HAP-1 (cell line): ENCODE measurements around the gene CRB1.
A peak's percentile ranks its signal among the peaks of the same experiment; 100 is the strongest.

Source experiments
- DNase-seq, 2 experiments: peaks; one replicate each; pipeline ENCODE4 v3.0.0-alpha.2; 2016 to 2020; ENCODE audit warnings: low spot score in 2 of 2
- H3K27me3 ChIP-seq: fragments of 250-450 bp; sonication (Bioruptor Pico); 2 replicates; pipeline ENCODE4 v1.5.1; 2020; ENCODE audit warnings: low read depth, mild to moderate bottlenecking, moderate library complexity
- H3K36me3 ChIP-seq: fragments of 250-450 bp; sonication (Bioruptor Pico); replicated peaks from 2 replicates; pipeline ENCODE4 v1.5.1; 2020; ENCODE audit warnings: mild to moderate bottlenecking
- H3K4me1 ChIP-seq: fragments of 250-450 bp; sonication (Bioruptor Pico); 2 replicates; pipeline ENCODE4 v1.5.1; 2020; ENCODE audit warnings: mild to moderate bottlenecking
- H3K4me3 ChIP-seq: fragments of 250-450 bp; sonication (Bioruptor Pico); 2 replicates; pipeline ENCODE4 v1.5.1; 2020; ENCODE audit warnings: mild to moderate bottlenecking, moderate library complexity
- H3K9me3 ChIP-seq: fragments of 250-450 bp; sonication (Bioruptor Pico); 2 replicates; pipeline ENCODE4 v1.5.1; 2020; ENCODE audit warnings: mild to moderate bottlenecking, moderate library complexity
- in situ Hi-C: fragments of 300-500 bp; cut with MboI; formaldehyde crosslinking; loops from 3 replicates; pipeline ENCODE4 v1.14.3; 2020; ENCODE audit warnings: low sequenced_read_pairs, inconsistent platforms, mixed read lengths

The CRB1 gene

DNA sequence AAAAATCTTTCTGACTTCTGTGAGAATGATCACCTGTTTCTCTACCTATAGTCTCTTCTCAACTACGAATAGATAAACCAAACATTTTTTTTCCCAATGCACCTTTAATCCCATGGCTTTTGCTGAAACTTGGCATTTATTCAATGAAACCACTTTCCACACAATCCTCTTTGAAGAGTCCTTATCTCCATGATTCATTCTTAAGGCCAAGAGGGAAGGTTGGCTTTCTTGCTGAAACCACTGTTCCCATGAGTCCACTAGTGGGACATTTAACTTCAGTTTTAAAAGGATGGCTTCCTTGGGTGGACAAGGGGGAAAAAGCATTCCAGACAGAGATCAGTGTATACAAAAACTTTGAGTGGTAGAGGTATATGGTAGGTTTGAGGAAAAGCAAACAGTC lies 73.6 kb downstream of the CRB1 start:
- no peaks in the 10 kb centered on the region for H3K27me3 ChIP-seq
- no peaks in the 10 kb centered on the region for H3K9me3 ChIP-seq
- H3K4me3 ChIP-seq: no peak overlapping the region
- H3K4me1 ChIP-seq: no peaks in the 10 kb centered on the region
- DNase-seq: no peak
- no peaks in the 10 kb centered on the region for H3K36me3 ChIP-seq
- in situ Hi-C loops: no loop called here

DNA sequence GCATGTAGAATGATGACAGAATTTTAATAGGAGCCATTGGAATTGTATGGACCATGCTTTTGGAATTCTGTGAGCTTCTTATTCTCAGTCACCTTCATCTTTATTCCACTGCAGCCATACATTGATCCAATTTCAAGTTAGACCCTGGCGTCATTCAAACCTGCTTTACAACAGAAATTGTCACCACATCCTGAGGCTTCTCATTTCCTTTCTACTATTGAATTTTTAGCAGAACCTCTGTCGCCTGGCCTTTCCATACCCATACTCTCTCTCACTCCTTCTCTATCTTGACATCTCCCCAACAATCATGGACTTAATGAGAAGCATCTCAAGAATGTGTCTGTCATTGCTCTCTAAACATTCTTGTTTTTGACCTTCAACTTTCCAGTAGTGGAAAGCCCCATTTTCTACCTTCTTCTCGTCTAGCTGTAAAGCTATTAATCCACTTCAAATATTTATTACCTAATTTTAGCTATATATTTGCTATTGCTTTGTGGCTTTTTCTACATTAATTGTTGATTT lies 74.1 kb downstream of the CRB1 start:
- H3K4me1 ChIP-seq: no peaks in the 10 kb centered on the region
- in situ Hi-C loops: no loop called here
- H3K36me3 ChIP-seq: no peaks in the 10 kb centered on the region
- H3K4me3 ChIP-seq: no peak overlapping the region
- H3K9me3 ChIP-seq: no peaks in the 10 kb centered on the region
- DNase-seq: no peak
- H3K27me3 ChIP-seq: no peaks in the 10 kb centered on the region

DNA sequence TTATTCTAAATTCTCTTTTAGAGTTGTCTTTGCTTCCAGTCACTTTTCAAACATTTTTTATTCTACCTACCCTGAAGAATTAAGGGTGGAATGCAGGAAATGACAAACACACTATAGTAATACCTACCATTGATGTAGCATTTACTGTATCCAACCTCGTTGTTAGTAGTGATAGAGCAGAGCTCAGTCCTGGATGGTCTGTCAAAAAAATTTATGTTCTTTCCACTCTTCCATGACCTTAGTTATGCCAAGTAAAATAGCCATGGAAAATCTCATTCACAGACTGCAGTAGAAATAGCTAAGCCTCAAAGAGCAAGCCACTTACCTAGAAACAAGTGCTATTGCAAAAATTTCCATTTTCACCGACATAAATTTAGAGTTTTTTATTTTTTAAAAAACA lies 74.6 kb downstream of the CRB1 start:
- in situ Hi-C loops: no loop called here
- Histone ChIP-seq H3K36me3 (no peaks in the 10 kb centered on the region), H3K4me3 (no peak overlapping the region), H3K4me1 (no peaks in the 10 kb centered on the region), H3K9me3 (no peaks in the 10 kb centered on the region), H3K27me3 (no peaks in the 10 kb centered on the region)
- DNase-seq: no peak

DNA sequence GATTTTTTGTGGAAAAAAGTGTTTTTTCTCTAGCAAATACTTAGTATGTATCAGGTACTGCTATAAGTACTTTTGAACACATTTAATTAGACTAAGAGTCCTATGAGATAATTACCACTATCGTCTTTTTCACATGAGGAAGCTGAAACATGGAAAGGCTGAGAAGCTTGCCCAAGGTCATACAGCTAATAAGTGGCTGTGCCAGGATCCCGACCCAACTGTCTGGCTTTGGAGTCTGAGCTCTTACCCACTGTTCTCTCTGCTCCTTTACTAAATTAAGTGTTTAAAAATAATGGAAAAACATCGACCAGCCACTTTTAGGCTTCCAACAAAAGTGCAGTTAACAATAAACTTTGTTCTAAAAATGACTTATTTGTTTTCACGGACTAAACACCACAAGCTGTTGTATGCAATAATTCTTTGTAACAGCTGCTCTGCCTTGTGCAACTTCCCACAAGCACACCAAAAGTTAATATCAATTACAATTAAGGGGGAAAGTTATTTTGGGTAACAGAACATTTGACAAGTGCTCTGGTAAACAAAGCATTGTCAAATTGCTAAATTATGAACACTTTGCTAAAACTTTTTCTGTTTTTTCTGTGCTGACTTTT lies 75.7 kb downstream of the CRB1 start:
- in situ Hi-C loops: no loop called here
- Histone ChIP-seq H3K9me3 (no peaks in the 10 kb centered on the region), H3K4me1 (no peaks in the 10 kb centered on the region), H3K27me3 (no peaks in the 10 kb centered on the region), H3K36me3 (no peaks in the 10 kb centered on the region), H3K4me3 (no peak overlapping the region)
- no peak for DNase-seq

DNA sequence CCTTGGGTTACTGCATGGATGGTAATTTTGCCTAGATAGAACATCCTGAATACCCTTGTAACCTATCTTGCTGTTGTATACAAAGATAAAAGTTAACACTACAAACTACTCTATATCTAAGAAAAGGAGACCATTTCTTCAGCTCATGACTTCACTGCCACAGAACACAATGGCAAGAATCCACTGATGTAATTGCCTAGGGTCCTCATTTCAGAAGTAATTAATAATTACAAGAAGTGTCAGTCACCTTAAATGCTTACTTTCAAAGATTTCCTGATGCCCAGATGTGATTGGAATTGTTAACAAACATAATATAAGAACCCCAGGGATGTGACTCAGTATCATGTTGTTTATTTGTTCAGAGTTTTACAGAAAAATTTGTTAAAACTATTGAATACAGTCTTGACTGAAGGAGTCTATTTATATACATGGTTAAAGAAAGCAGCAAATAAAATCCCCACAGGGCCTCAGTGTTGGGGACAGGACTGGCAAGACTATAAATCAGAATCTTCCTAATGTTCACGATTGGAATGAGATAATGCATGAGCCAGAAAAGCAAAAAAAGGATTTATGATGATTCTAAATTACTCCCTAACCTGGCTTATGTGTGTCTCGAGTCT lies 83.9 kb downstream of the CRB1 start:
- Histone ChIP-seq H3K4me1 (no peaks in the 10 kb centered on the region), H3K27me3 (no peaks in the 10 kb centered on the region), H3K9me3 (no peaks in the 10 kb centered on the region), H3K4me3 (no peak overlapping the region), H3K36me3 (no peaks in the 10 kb centered on the region)
- DNase-seq: no peak
- in situ Hi-C loops: no loop called here

DNA sequence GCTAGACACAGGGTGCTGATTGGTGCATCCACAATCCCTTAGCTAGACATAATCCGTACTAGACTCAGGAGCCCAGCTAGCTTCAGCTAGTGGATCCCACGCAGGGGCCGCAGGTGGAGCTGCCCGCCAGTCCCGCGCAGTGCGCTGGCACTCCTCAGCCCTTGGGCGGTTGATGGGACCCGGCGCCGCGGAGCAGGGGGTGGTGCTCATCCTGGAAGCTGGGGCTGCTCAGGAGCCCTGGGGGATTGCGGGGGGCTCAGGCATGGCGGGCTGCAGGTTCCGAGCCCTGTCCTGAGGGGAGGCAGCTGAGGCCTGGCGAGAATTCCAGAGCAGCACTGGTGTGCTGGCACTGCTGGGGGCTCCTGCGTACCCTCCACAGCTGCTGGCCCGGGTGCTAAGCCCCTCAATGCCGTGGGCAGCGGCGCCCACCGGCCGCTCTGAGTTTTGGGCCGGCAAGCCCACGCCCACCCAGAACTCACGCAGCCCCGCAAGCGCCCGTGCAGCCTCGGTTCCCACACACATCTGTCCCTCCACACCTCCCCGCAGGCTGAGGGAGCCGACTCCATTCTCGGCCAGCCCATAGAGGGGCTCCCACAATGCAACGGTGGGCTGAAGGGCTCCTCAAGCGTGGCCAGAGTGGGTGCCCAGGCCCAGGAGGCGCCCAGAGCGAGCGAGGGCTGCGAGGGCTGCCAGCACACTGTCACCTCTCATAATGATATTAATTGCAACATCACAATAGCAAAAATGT lies 87.4 kb downstream of the CRB1 start:
- no peaks in the 10 kb centered on the region for H3K4me1 ChIP-seq
- in situ Hi-C loops: no loop called here
- H3K4me3 ChIP-seq: no peak overlapping the region
- no peak for DNase-seq
- no peaks in the 10 kb centered on the region for H3K27me3 ChIP-seq
- no peaks in the 10 kb centered on the region for H3K9me3 ChIP-seq
- H3K36me3 ChIP-seq: no peaks in the 10 kb centered on the region

DNA sequence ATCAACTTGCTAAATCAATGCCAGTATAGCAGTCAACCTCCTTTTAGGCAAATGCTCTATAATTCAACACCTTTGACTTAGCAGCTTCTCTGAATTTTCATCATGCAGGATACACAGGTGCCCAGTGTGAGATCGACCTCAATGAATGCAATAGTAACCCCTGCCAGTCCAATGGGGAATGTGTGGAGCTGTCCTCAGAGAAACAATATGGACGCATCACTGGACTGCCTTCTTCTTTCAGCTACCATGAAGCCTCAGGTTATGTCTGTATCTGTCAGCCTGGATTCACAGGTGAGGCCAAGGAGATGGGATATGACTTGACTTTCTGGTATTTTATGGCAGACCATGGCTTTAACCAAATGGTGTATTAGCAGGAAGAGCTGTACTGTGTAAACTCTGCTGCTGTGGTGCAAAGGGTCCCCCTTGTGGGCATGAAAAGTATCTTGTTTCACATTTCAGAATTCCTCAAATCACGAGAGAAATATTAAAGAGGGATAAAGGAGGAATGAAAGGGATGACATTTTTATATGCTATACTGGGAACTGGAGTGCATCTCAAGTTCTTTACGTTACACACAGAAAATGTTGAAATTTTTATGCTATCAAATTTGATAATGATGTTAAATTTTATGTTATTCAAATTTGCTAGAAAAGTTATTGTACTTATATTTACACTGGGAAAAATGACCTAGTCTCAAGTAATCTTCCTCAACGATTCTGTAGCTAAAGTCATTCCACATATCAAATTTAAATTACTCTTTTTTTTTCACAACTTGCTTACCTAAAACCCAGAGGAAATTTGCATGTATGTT lies 88.9 kb downstream of the CRB1 start:
- Histone ChIP-seq H3K4me3 (no peak overlapping the region), H3K27me3 (no peaks in the 10 kb centered on the region), H3K9me3 (no peaks in the 10 kb centered on the region), H3K4me1 (no peaks in the 10 kb centered on the region), H3K36me3 (no peaks in the 10 kb centered on the region)
- peak; percentile 55 to 63 for DNase-seq
- in situ Hi-C loops: no loop called here

DNA sequence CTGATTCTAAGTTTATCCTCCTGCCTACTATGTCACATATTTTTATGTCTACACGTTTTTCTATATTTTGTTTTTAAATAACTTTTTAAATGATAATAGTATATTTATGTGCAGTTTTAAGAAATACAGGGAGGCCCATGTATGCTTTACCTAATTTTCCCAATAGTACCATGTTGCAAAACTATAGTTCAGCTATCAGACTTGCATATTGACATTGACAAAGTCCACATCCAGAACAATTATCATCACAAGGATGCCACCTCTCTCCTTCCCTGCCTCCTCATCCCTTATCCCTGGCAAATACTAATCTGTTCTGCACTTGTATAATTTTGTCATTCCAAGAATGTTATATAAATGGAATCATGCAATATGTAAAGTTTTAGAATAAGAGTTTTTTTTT lies 90.9 kb downstream of the CRB1 start:
- in situ Hi-C loops: no loop called here
- H3K4me1 ChIP-seq: no peaks in the 10 kb centered on the region
- no peak overlapping the region for H3K4me3 ChIP-seq
- H3K9me3 ChIP-seq: no peaks in the 10 kb centered on the region
- DNase-seq: no peak
- H3K36me3 ChIP-seq: no peaks in the 10 kb centered on the region
- H3K27me3 ChIP-seq: no peaks in the 10 kb centered on the region

DNA sequence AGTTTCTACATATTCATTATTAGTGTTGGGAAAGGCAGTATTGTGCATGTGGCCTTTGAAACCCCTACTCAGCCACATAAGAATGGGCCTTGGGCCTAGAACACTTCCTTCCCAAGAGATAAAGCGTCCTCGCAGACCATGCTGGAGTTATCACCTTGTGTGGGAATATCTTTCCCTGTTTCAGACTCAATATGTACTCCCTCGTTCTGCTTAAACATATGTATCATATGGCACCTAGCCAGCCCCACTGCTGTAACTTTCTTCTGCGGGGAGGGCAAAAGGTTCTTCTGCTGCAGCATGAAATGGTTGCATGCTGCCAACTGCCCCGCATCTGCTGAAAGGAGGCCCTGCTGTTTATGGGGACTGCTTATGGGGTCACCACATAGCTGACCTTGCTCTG lies 92.0 kb downstream of the CRB1 start:
- in situ Hi-C loops: no loop called here
- Histone ChIP-seq H3K4me3 (no peak overlapping the region), H3K9me3 (no peaks in the 10 kb centered on the region), H3K27me3 (no peaks in the 10 kb centered on the region), H3K36me3 (no peaks in the 10 kb centered on the region), H3K4me1 (no peaks in the 10 kb centered on the region)
- DNase-seq: no peak

DNA sequence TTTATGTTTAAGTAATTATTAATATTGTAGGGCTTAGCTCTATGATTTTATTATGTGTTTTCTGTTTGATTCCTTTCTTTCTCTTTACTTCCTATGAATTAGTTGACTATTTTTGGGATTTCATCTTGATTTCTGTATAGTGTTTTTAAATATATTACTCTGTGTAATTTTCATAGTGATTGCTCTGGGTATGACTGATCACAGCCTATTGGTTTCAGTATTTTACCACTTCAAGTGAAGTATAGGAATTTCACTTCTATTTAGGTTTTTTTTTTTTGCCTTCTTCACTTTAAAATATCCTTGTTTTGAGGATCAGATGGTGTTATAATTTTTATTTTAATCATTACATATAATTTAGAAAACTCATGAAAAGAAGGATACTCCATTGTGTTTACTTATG lies 94.8 kb downstream of the CRB1 start:
- H3K4me3 ChIP-seq: no peak overlapping the region
- H3K9me3 ChIP-seq: no peaks in the 10 kb centered on the region
- no peaks in the 10 kb centered on the region for H3K4me1 ChIP-seq
- DNase-seq: no peak
- no peaks in the 10 kb centered on the region for H3K27me3 ChIP-seq
- no peaks in the 10 kb centered on the region for H3K36me3 ChIP-seq
- in situ Hi-C loops: no loop called here

DNA sequence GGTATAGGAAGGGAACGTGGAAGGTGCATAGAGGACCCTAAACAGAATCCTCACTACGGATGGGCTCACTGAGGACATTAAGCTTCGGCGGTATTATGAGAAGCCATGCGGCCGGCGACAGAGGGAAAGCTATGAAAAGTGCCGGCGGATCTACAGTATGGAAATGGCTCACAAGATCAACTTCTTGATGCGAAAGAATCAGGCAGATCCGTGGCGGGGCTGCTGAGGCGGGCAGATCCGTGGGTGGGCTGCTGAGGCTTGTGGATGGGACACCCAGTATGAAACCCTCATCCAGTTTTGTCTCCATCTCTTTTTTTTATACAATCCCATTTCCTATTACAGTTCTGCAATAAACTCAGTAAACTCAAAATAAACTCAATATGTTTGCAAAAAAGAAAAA lies 95.8 kb downstream of the CRB1 start:
- in situ Hi-C loops: no loop called here
- Histone ChIP-seq H3K27me3 (no peaks in the 10 kb centered on the region), H3K4me1 (no peaks in the 10 kb centered on the region), H3K9me3 (no peaks in the 10 kb centered on the region), H3K36me3 (no peaks in the 10 kb centered on the region), H3K4me3 (no peak overlapping the region)
- DNase-seq: no peak

DNA sequence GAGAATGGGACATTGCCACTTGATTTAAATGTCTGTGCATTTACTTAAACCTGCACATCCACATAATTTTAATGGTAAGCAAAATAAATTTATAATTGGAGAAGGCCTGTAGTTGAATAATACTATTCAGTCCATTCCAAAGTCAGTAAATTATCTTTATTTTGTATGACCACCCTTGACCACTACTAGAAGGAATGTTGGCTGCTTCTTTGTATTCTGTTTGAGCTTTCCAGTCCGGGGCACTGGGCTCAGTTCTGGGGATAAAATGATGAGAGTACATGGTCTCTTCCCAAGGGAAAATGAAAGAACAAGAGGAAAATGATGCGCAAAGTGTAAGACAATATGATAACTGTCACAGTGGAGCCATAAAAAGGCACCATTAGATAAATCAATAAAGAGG lies 98.9 kb downstream of the CRB1 start:
- Histone ChIP-seq H3K36me3 (no peaks in the 10 kb centered on the region), H3K4me3 (no peak overlapping the region), H3K9me3 (no peaks in the 10 kb centered on the region), H3K4me1 (no peaks in the 10 kb centered on the region), H3K27me3 (no peaks in the 10 kb centered on the region)
- DNase-seq: no peak
- in situ Hi-C loops: no loop called here

DNA sequence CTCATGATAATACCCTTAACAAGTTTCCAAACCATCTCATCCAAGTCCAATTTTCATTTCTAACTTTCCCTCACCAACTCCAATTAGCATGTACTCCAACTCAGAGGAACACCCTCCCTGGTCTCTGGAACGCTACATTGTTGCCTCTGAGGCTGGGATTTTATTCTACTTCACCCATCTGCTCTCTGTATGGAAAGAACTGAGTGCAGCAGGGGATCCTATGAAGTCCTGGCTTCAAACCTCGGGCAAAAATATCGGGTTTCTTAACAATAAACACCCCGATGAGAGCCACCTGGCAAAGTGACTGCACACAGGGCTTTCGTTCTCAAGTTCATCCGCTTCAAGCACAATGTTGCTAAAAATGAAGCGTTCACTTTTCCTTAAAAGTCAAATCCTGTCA lies 99.6 kb downstream of the CRB1 start:
- Histone ChIP-seq H3K4me1 (no peaks in the 10 kb centered on the region), H3K27me3 (no peaks in the 10 kb centered on the region), H3K36me3 (no peaks in the 10 kb centered on the region), H3K9me3 (no peaks in the 10 kb centered on the region), H3K4me3 (no peak overlapping the region)
- DNase-seq: no peak
- in situ Hi-C loops: no loop called here

DNA sequence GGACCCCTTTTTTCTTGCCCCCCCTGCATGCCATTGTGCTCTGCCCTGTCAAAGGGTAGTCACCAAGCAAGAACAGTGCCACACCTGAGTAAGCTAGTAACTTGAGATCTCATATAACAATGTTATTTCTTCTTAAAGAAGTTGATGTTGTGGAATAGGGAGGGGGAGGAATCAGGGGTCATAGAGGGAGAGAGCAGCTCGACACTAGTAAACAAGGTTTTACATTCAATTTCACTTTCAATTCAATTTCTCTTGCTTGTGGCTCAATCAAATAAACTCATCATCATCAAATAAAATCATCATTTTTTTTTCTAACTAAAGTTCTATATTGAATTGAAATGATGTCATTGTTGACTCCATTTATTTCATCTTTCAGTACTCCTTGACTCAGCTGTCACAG lies 106.4 kb downstream of the CRB1 start:
- Histone ChIP-seq H3K4me3 (no peak overlapping the region), H3K4me1 (no peaks in the 10 kb centered on the region), H3K36me3 (no peaks in the 10 kb centered on the region), H3K27me3 (no peaks in the 10 kb centered on the region), H3K9me3 (no peaks in the 10 kb centered on the region)
- no peak for DNase-seq
- in situ Hi-C loops: no loop called here
